Stimulated activated CD8-positive, alpha-beta memory T cell treated with anti-CD3 and anti-CD28 coated beads, Interleukin-12 subunit alpha, Interleukin-12 subunit beta, amount 100 ng/mL, for 4 hours (primary cell): Measurements from ENCODE around the gene ATAD2B.

ENCODE experiments used
- DNase-seq: peaks from one replicate; pipeline ENCODE4 v3.0.0-alpha.2; 2020; ENCODE audit warnings: low read depth

ATAD2B gene

GRCh38 chr2:23837871-23838270 is 89.1 kb downstream of the ATAD2B start:
- DNase-seq, result no peak

GRCh38 chr2:23836971-23837565 is 89.9 kb downstream of the ATAD2B start:
- no peak for DNase-seq

- DNase-seq, result no peak
These were observed 90.4 kb downstream of the ATAD2B start for GRCh38 chr2:23836505-23836904.

GRCh38 chr2:23835988-23836387 is 90.9 kb downstream of the ATAD2B start:
- DNase-seq, result no peak

GRCh38 chr2:23835423-23835822 is 91.5 kb downstream of the ATAD2B start:
- DNase-seq, result no peak

- DNase-seq, result no peak
These were observed 97.9 kb downstream of the ATAD2B start for GRCh38 chr2:23828986-23829385.

- DNase-seq, result no peak
These were observed 98.5 kb downstream of the ATAD2B start for GRCh38 chr2:23828256-23828980.

GRCh38 chr2:23827287-23827686 is 99.6 kb downstream of the ATAD2B start:
- no peak for DNase-seq

GRCh38 chr2:23826771-23827170 is 100.2 kb downstream of the ATAD2B start:
- DNase-seq, result no peak

- no peak for DNase-seq
These were observed 100.9 kb downstream of the ATAD2B start for GRCh38 chr2:23826040-23826439.

GRCh38 chr2:23824777-23825212 is 102.1 kb downstream of the ATAD2B start:
- no peak for DNase-seq

GRCh38 chr2:23823863-23824262 is 103.1 kb downstream of the ATAD2B start:
- no peak for DNase-seq

- no peak for DNase-seq
These were observed 112.0 kb downstream of the ATAD2B start for GRCh38 chr2:23814963-23815362.

GRCh38 chr2:23813438-23813837 is 113.5 kb downstream of the ATAD2B start:
- DNase-seq, result no peak

GRCh38 chr2:23809150-23809549 is 117.8 kb downstream of the ATAD2B start:
- DNase-seq, result no peak

- DNase-seq, result no peak
These were observed 120.2 kb downstream of the ATAD2B start for GRCh38 chr2:23806665-23807249.

GRCh38 chr2:23806201-23806600 is 120.7 kb downstream of the ATAD2B start:
- DNase-seq, result no peak

- DNase-seq, result no peak
These were observed 122.9 kb downstream of the ATAD2B start for GRCh38 chr2:23803965-23804542.

- no peak for DNase-seq
These were observed 123.5 kb downstream of the ATAD2B start for GRCh38 chr2:23803264-23803964.

- DNase-seq, result no peak
These were observed 125.5 kb downstream of the ATAD2B start for GRCh38 chr2:23801396-23801795.

- no peak for DNase-seq
These were observed 132.7 kb downstream of the ATAD2B start for GRCh38 chr2:23794234-23794633.

- DNase-seq, result no peak
These were observed 133.4 kb downstream of the ATAD2B start for GRCh38 chr2:23793476-23793875.
